HL-60 (cell line): ENCODE measurements around the gene HYDIN.

Experiments
- DNase-seq, 2 experiments: peaks; one replicate each; pipeline ENCODE4 v3.0.0-alpha.2; 2010 to 2020; ENCODE audit warnings: low read depth in 1 of 2, low spot score in 1 of 2
- H3K27ac ChIP-seq: fragments of 250-450 bp; sonication (Bioruptor Pico); replicated peaks from 2 replicates; pipeline ENCODE4 v1.5.1; 2020; ENCODE audit warnings: mild to moderate bottlenecking, moderate library complexity
- H3K27me3 ChIP-seq: fragments of 250-450 bp; sonication (Bioruptor Pico); 2 replicates; pipeline ENCODE4 v1.5.1; 2021; ENCODE audit warnings: mild to moderate bottlenecking, moderate library complexity; ENCODE audit not compliant: insufficient read depth, poor library complexity, severe bottlenecking
- H3K4me3 ChIP-seq: replicated peaks from 2 replicates; pipeline ENCODE4 v1.5.1; 2011; ENCODE audit warnings: mild to moderate bottlenecking, control low read depth, low read length; ENCODE audit not compliant: insufficient read depth
- GABPA ChIP-seq: IDR thresholded peaks from 2 replicates; pipeline ENCODE4 v1.6.1; 2012; ENCODE audit warnings: low read depth
- POLR2AphosphoS5 ChIP-seq: IDR thresholded peaks from 2 replicates; pipeline ENCODE4 v1.6.1; 2012; ENCODE audit warnings: low read depth
- SPI1 ChIP-seq: IDR thresholded peaks from 2 replicates; pipeline ENCODE4 v1.6.1; 2012; ENCODE audit warnings: low read depth, mild to moderate bottlenecking, borderline replicate concordance
- TF ChIP-seq, protein P1 (sequence below): IDR thresholded peaks from one replicate; pipeline ENCODE4 v1.5.1; 2011; ENCODE audit warnings: low read length, control low read depth, inconsistent platforms; ENCODE audit not compliant: insufficient read depth
- TF ChIP-seq, protein P2 (sequence below): IDR thresholded peaks from 2 replicates; pipeline ENCODE4 v1.6.1; 2012; ENCODE audit warnings: low read depth; ENCODE audit not compliant: insufficient replicate concordance

The HYDIN gene

DNA sequence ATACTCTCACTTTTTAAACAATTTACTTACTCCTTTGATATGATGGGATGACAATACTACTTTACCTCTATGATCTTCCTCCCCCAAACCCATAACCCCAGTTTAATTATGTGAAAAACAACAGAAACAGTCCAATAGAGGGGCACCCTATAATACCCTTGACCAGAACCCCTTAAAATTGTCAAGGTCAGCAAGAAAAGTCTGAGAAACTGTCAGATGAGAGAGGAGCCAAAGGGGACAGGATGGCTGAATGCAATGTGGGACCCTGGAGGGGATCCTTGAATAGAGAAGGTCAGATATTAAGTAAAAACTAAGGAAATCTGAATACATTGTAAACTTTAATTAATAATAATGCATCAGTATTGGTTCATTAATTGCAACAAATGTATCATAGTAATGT, 15.8 kb upstream of the HYDIN start:
- no peak for DNase-seq
- Histone ChIP-seq H3K27me3 (no peaks in the 10 kb centered on the region), H3K4me3 (no peak overlapping the region), H3K27ac (no peak overlapping the region)
- no peak for TF ChIP-seq SPI1
- TF ChIP-seq POLR2AphosphoS5, result no peak
- no peak for TF ChIP-seq GABPA
- TF ChIP-seq, protein P1, sequence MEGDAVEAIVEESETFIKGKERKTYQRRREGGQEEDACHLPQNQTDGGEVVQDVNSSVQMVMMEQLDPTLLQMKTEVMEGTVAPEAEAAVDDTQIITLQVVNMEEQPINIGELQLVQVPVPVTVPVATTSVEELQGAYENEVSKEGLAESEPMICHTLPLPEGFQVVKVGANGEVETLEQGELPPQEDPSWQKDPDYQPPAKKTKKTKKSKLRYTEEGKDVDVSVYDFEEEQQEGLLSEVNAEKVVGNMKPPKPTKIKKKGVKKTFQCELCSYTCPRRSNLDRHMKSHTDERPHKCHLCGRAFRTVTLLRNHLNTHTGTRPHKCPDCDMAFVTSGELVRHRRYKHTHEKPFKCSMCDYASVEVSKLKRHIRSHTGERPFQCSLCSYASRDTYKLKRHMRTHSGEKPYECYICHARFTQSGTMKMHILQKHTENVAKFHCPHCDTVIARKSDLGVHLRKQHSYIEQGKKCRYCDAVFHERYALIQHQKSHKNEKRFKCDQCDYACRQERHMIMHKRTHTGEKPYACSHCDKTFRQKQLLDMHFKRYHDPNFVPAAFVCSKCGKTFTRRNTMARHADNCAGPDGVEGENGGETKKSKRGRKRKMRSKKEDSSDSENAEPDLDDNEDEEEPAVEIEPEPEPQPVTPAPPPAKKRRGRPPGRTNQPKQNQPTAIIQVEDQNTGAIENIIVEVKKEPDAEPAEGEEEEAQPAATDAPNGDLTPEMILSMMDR, result no peak
- TF ChIP-seq, protein P2, sequence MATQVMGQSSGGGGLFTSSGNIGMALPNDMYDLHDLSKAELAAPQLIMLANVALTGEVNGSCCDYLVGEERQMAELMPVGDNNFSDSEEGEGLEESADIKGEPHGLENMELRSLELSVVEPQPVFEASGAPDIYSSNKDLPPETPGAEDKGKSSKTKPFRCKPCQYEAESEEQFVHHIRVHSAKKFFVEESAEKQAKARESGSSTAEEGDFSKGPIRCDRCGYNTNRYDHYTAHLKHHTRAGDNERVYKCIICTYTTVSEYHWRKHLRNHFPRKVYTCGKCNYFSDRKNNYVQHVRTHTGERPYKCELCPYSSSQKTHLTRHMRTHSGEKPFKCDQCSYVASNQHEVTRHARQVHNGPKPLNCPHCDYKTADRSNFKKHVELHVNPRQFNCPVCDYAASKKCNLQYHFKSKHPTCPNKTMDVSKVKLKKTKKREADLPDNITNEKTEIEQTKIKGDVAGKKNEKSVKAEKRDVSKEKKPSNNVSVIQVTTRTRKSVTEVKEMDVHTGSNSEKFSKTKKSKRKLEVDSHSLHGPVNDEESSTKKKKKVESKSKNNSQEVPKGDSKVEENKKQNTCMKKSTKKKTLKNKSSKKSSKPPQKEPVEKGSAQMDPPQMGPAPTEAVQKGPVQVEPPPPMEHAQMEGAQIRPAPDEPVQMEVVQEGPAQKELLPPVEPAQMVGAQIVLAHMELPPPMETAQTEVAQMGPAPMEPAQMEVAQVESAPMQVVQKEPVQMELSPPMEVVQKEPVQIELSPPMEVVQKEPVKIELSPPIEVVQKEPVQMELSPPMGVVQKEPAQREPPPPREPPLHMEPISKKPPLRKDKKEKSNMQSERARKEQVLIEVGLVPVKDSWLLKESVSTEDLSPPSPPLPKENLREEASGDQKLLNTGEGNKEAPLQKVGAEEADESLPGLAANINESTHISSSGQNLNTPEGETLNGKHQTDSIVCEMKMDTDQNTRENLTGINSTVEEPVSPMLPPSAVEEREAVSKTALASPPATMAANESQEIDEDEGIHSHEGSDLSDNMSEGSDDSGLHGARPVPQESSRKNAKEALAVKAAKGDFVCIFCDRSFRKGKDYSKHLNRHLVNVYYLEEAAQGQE, result no peak

DNA sequence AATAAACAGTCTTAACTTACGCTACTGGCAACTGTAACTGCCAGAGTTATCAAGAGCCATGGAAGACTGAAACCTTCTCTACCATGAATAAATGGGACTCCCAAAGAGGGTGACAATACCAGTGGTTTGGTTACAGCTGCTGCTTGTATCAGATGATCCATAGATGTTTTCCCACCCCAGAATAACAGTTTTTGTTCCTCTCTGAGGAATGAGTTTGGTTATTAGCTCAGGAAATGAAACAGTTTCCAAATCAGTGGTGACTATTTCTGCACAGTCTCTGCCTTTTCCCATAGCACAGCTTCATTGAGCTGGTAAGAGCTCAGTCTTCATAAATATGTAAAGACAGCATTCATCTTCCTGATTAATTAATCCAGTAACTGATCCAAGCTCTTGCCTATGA, 14.0 kb upstream of the HYDIN start:
- DNase-seq, result no peak

DNA sequence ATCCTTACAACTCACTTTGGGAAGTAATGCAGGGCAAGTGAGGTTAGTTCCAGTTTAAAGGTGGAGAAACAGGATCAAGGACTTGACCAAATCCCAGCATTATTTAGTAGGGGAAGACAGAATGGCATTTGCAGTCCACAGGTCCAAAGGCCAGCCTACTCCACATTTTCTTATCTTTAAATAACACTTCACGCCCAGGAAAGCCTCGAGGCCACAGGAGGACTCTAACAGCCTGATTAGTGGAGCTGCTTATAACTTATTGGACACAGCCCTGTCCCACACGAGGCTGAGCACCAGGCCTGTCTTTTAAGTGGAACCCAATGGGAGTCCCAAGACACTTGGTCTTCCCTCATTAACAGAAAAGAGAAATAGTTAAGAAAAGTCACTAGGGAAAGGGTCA, 12.1 kb upstream of the HYDIN start:
- TF ChIP-seq, protein P1, result no peak
- TF ChIP-seq, protein P2, result no peak
- TF ChIP-seq SPI1 (no peak), POLR2AphosphoS5 (no peak), GABPA (no peak)
- H3K4me3 ChIP-seq, result no peak overlapping the region
- no peak overlapping the region for H3K27ac ChIP-seq
- no peak for DNase-seq
- H3K27me3 ChIP-seq, result no peaks in the 10 kb centered on the region

More for the DNA sequence above, 14.0 kb upstream of the HYDIN start:
- Histone ChIP-seq H3K27me3 (no peaks in the 10 kb centered on the region), H3K27ac (no peak overlapping the region), H3K4me3 (no peak overlapping the region)
- TF ChIP-seq POLR2AphosphoS5, result no peak
- TF ChIP-seq, protein P2, result no peak
- no peak for TF ChIP-seq GABPA
- TF ChIP-seq, protein P1, result no peak
- no peak for TF ChIP-seq SPI1
